ENCODE data around the gene GASK1A. TPM values are rescaled to one million over a fixed set of nuclear protein-coding genes. Genes with fewer than 3 reads are reported as not detected.

Gene GASK1A
- total RNA-seq, 1 experiment from 2014 or later: 5.4 TPM

GRCh38 chr3:43102773-43103480 lies 123.8 kb downstream of the GASK1A start:
- Mint-ChIP-seq H3K4me1 (peaks cover 9 to 10% of the 10 kb centered on the region in 2 experiments), H3K9me3 (no peaks in the 10 kb centered on the region), H3K36me3 (ENCODE audit: insufficient read depth in 1 of 3, low read depth in 3 of 3) (no peaks in the 10 kb centered on the region; a peak in 1 of 7 replicates), H3K27ac (no peak overlapping the region), H3K27me3 (ENCODE audit: low read depth) (peaks cover 20% of the 10 kb centered on the region), H3K4me3 (no peak overlapping the region)
- Histone ChIP-seq H3K9me3 (ENCODE audit: control insufficient read depth, low read depth, low read length) (no peaks in the 10 kb centered on the region), H2BK5ac (ENCODE audit: insufficient read length, low read length) (no peak overlapping the region), H3K4me2 (ENCODE audit: insufficient read depth, insufficient read length, low read length) (no peak overlapping the region), H3K4me1 (ENCODE audit: insufficient read depth, low read length) (no peaks in the 10 kb centered on the region), H2AK5ac (ENCODE audit: insufficient read length, low read length) (no peak overlapping the region), H3K14ac (ENCODE audit: insufficient read depth, low read length) (no peak overlapping the region), H4K20me1 (ENCODE audit: control insufficient read depth, insufficient read depth, insufficient read length) (peaks cover 5% of the 10 kb centered on the region), H3K56ac (ENCODE audit: insufficient read length, low read depth, low read length) (no peak overlapping the region), H2BK20ac (ENCODE audit: low read depth, low read length, poor library complexity, severe bottlenecking) (no peak overlapping the region), H3K27me3 (ENCODE audit: insufficient read depth, low read length) (no peaks in the 10 kb centered on the region; the same call in 1 of the 2 replicates), H3K79me1 (ENCODE audit: insufficient read depth, low read depth, low read length, poor library complexity, severe bottlenecking) (peaks cover 4% of the 10 kb centered on the region), H4K91ac (ENCODE audit: insufficient read length, low read depth, low read length) (no peak overlapping the region), H3K23me2 (ENCODE audit: insufficient read length, low read depth, low read length, poor library complexity, severe bottlenecking) (peaks cover 3% of the 10 kb centered on the region), H3K18ac (ENCODE audit: insufficient read length, low read depth, low read length) (no peak overlapping the region), H3T11ph (ENCODE audit: low read length) (no peak overlapping the region), H4K5ac (ENCODE audit: insufficient read length, low read depth, low read length) (no peak overlapping the region), H3K9ac (ENCODE audit: extremely low read depth, insufficient read length, low read length) (no peak overlapping the region), H2BK120ac (ENCODE audit: low read depth, low read length, poor library complexity, severe bottlenecking) (no peak overlapping the region), H2BK15ac (ENCODE audit: low read depth, low read length) (no peak overlapping the region), H3K4ac (ENCODE audit: low read depth, low read length) (no peak overlapping the region), H2AFZ (ENCODE audit: low read length) (no peak overlapping the region), H4K8ac (replicated peaks; ENCODE audit: insufficient read length, low read depth, low read length) (no peak overlapping the region), H3K23ac (ENCODE audit: insufficient read length, low read depth, low read length) (no peak overlapping the region), H3K79me2 (ENCODE audit: insufficient read depth, low read length) (no peaks in the 10 kb centered on the region), H2BK12ac (ENCODE audit: insufficient read length, low read depth, low read length) (no peak overlapping the region), H3K27ac (ENCODE audit: insufficient read length, low read depth, low read length) (no peak overlapping the region)
- WGBS (ENCODE audit: extremely low coverage, insufficient read length, low lambda C conversion rate): no CpG with 5 or more reads among the region's 2 CpGs
- no peak for DNase-seq
- TF ChIP-seq, protein P1, sequence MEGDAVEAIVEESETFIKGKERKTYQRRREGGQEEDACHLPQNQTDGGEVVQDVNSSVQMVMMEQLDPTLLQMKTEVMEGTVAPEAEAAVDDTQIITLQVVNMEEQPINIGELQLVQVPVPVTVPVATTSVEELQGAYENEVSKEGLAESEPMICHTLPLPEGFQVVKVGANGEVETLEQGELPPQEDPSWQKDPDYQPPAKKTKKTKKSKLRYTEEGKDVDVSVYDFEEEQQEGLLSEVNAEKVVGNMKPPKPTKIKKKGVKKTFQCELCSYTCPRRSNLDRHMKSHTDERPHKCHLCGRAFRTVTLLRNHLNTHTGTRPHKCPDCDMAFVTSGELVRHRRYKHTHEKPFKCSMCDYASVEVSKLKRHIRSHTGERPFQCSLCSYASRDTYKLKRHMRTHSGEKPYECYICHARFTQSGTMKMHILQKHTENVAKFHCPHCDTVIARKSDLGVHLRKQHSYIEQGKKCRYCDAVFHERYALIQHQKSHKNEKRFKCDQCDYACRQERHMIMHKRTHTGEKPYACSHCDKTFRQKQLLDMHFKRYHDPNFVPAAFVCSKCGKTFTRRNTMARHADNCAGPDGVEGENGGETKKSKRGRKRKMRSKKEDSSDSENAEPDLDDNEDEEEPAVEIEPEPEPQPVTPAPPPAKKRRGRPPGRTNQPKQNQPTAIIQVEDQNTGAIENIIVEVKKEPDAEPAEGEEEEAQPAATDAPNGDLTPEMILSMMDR (conservative IDR thresholded peaks at IDR 0.05): no peak

All from H9 (cell line).